Peyer's patch (tissue), 4 donors: ENCODE measurements around the gene MACO1.

Source experiments
- CTCF ChIP-seq, 6 experiments: fragments of 450-650 bp in 4 of 6; fragments of 200-600 bp in 2 of 6; sonication (generic) in 1 of 6; IDR thresholded peaks; one replicate each; pipeline ENCODE4 v1.5.1; 2017 to 2019; ENCODE audit warnings: antibody characterized with exemption in 6 of 6, mild to moderate bottlenecking in 3 of 6, moderate library complexity in 1 of 6
- POLR2A ChIP-seq, 2 donors: fragments of 450-650 bp; IDR thresholded peaks; one replicate each; pipeline ENCODE4 v1.5.1; 2017; ENCODE audit warnings: antibody characterized with exemption in 2 of 2, mild to moderate bottlenecking in 2 of 2, moderate library complexity in 2 of 2

GRCh38 chr1:25443030-25443699, 12.5 kb downstream of the MACO1 start:
- TF ChIP-seq CTCF (IDR thresholded peaks at IDR 0.05) (no peak), POLR2A (IDR thresholded peaks at IDR 0.05) (no peak)
